Activated T-cell treated with anti-CD3 and anti-CD28 coated beads, Interleukin-2, amount 50 U/mL, for 72 hours (primary cell): ENCODE results near the gene FOXI1. TPM values are rescaled to one million over a fixed set of nuclear protein-coding genes. Genes with fewer than 3 reads are reported as not detected.

Experiments used
- ATAC-seq, 2 donors: fragments of 150-1000 bp; cut with Tn5 transposase; replicated peaks in 1 of 2; 2 replicates each; pipeline ENCODE4 v1.10.0; 2021; ENCODE audit warnings: moderate library complexity in 2 of 2, mild to moderate bottlenecking in 1 of 2
- DNase-seq, 2 donors: peaks; one replicate each; pipeline ENCODE4 v3.0.0; 2021 to 2022; ENCODE audit warnings: mixed read lengths in 1 of 2
- H3K27ac Mint-ChIP-seq: one replicate; pipeline ENCODE4 v1.8.0; 2022; ENCODE audit warnings: mild to moderate bottlenecking, moderate library complexity, mixed read lengths
- H3K27me3 Mint-ChIP-seq: one replicate; pipeline ENCODE4 v1.8.0; 2022; ENCODE audit warnings: low read depth, mixed read lengths
- H3K36me3 Mint-ChIP-seq, 2 donors: one replicate each; pipeline ENCODE4 v1.8.0; 2022; ENCODE audit warnings: mixed read lengths in 2 of 2, mild to moderate bottlenecking in 1 of 2; ENCODE audit not compliant: insufficient read depth in 2 of 2
- H3K4me1 Mint-ChIP-seq: one replicate; pipeline ENCODE4 v1.8.0; 2022; ENCODE audit warnings: low read depth, mixed read lengths
- H3K4me3 Mint-ChIP-seq, 2 donors: one replicate each; pipeline ENCODE4 v1.8.0; 2022; ENCODE audit warnings: mild to moderate bottlenecking in 2 of 2, mixed read lengths in 2 of 2, moderate library complexity in 2 of 2
- H3K9me3 Mint-ChIP-seq, 2 donors: one replicate each; pipeline ENCODE4 v1.8.0; 2022; ENCODE audit warnings: mixed read lengths in 2 of 2
- total RNA-seq, 2 donors: library from RNA; stranded (reverse); gene quantifications; one replicate each; pipeline ENCODE4 v1.2.3, GENCODE V29; 2022

Gene FOXI1
- total RNA-seq, 2 donors from 2014 or later: not detected

GRCh38 chr5:170151097-170151831 lies 45.6 kb downstream of the FOXI1 start:
- Mint-ChIP-seq H3K27ac (no peak overlapping the region), H3K4me3 (no peak overlapping the region), H3K36me3 (no peaks in the 10 kb centered on the region), H3K9me3 (no peaks in the 10 kb centered on the region), H3K27me3 (peaks cover 6% of the 10 kb centered on the region), H3K4me1 (no peaks in the 10 kb centered on the region)
- no peak for ATAC-seq
- DNase-seq: no peak

GRCh38 chr5:170152767-170153166 lies 47.1 kb downstream of the FOXI1 start:
- DNase-seq (no peak), ATAC-seq (no peak)
- Mint-ChIP-seq H3K9me3 (no peaks in the 10 kb centered on the region), H3K4me3 (no peak overlapping the region), H3K27me3 (peaks cover 6% of the 10 kb centered on the region), H3K27ac (no peak overlapping the region), H3K4me1 (no peaks in the 10 kb centered on the region), H3K36me3 (no peaks in the 10 kb centered on the region)

GRCh38 chr5:170154297-170154696 lies 48.6 kb downstream of the FOXI1 start:
- H3K4me1 Mint-ChIP-seq: no peaks in the 10 kb centered on the region
- H3K4me3 Mint-ChIP-seq: no peak overlapping the region
- DNase-seq (no peak), ATAC-seq (no peak)
- no peaks in the 10 kb centered on the region for H3K9me3 Mint-ChIP-seq
- no peak overlapping the region for H3K27ac Mint-ChIP-seq
- H3K36me3 Mint-ChIP-seq: no peaks in the 10 kb centered on the region
- H3K27me3 Mint-ChIP-seq: peaks cover 2% of the 10 kb centered on the region

- Mint-ChIP-seq H3K4me3 (no peak overlapping the region), H3K27ac (no peak overlapping the region)
- ATAC-seq: no peak
These were observed 49.0 kb downstream of the FOXI1 start for GRCh38 chr5:170154744-170155143.

GRCh38 chr5:170155771-170156170 lies 50.1 kb downstream of the FOXI1 start:
- ATAC-seq (no peak), DNase-seq (no peak)
- no peaks in the 10 kb centered on the region for H3K36me3 Mint-ChIP-seq
- no peak overlapping the region for H3K4me3 Mint-ChIP-seq
- H3K4me1 Mint-ChIP-seq: no peaks in the 10 kb centered on the region
- H3K27ac Mint-ChIP-seq: no peak overlapping the region
- no peaks in the 10 kb centered on the region for H3K9me3 Mint-ChIP-seq
- H3K27me3 Mint-ChIP-seq: no peaks in the 10 kb centered on the region

More at GRCh38 chr5:170154744-170155143, 49.0 kb downstream of the FOXI1 start:
- Mint-ChIP-seq H3K4me1 (no peaks in the 10 kb centered on the region), H3K36me3 (no peaks in the 10 kb centered on the region), H3K27me3 (no peaks in the 10 kb centered on the region), H3K9me3 (no peaks in the 10 kb centered on the region)
- DNase-seq: no peak

- Mint-ChIP-seq H3K4me3 (no peak overlapping the region), H3K27me3 (no peaks in the 10 kb centered on the region), H3K9me3 (no peaks in the 10 kb centered on the region), H3K36me3 (no peaks in the 10 kb centered on the region), H3K27ac (no peak overlapping the region), H3K4me1 (no peaks in the 10 kb centered on the region)
- DNase-seq (no peak), ATAC-seq (no peak)
These were observed 53.5 kb downstream of the FOXI1 start for GRCh38 chr5:170159101-170159698.

Other genes starting within 250 kb of the FOXI1 start
- gene INSYN2B, start 125.4 kb upstream of the FOXI1 start, total RNA-seq: not detected
- gene C5orf58, start 127.1 kb downstream of the FOXI1 start, total RNA-seq: not detected
- 100 to 1,000 TPM; 162 to 190 TPM for gene LCP2, start 191.9 kb downstream of the FOXI1 start, total RNA-seq